DOHH2 (cell line): ENCODE results near the gene FAM3B.

ENCODE experiments used
- H3F3A ChIP-seq: fragments of 200-600 bp; sonication (generic), shearing (Covaris generic); 2 replicates; pipeline ENCODE4 v1.6.0; 2016; ENCODE audit warnings: antibody characterized with exemption, mild to moderate bottlenecking; ENCODE audit not compliant: control insufficient read depth, insufficient read depth
- H3K27ac ChIP-seq: fragments of 200-600 bp; sonication (generic); 2 replicates; pipeline ENCODE4 v1.5.1; 2014; ENCODE audit warnings: low read depth, mild to moderate bottlenecking, low read length, moderate library complexity
- H3K27me3 ChIP-seq: fragments of 200-600 bp; sonication (generic); 2 replicates; pipeline ENCODE4 v1.6.1; 2014; ENCODE audit warnings: mild to moderate bottlenecking, low read length, mixed read lengths; ENCODE audit not compliant: control insufficient read depth
- H3K36me3 ChIP-seq: fragments of 200-600 bp; sonication (generic); 2 replicates; pipeline ENCODE4 v1.6.1; 2014; ENCODE audit warnings: mild to moderate bottlenecking, low read length, moderate library complexity, mixed read lengths; ENCODE audit not compliant: control insufficient read depth
- H3K4me1 ChIP-seq: fragments of 200-600 bp; sonication (generic); 2 replicates; pipeline ENCODE4 v1.6.1; 2014; ENCODE audit warnings: mild to moderate bottlenecking, low read length, mixed read lengths; ENCODE audit not compliant: control insufficient read depth
- H3K4me2 ChIP-seq: fragments of 200-600 bp; sonication (generic); 2 replicates; pipeline ENCODE4 v1.6.0; 2014; ENCODE audit warnings: mild to moderate bottlenecking, low read length, moderate library complexity
- H3K4me3 ChIP-seq: fragments of 200-600 bp; sonication (generic); 2 replicates; pipeline ENCODE4 v1.5.1; 2014; ENCODE audit warnings: mild to moderate bottlenecking, low read length, mixed read lengths
- H3K79me2 ChIP-seq: fragments of 200-600 bp; sonication (generic); 2 replicates; pipeline ENCODE4 v1.6.1; 2014; ENCODE audit warnings: mild to moderate bottlenecking, low read length, mixed read lengths; ENCODE audit not compliant: control insufficient read depth
- H3K9me2 ChIP-seq: fragments of 200-600 bp; sonication (generic); replicated peaks from 2 replicates; pipeline ENCODE4 v1.6.1; 2014; ENCODE audit warnings: mild to moderate bottlenecking, low read length, mixed read lengths; ENCODE audit not compliant: control insufficient read depth
- H3K9me3 ChIP-seq: fragments of 200-600 bp; sonication (generic); 2 replicates; pipeline ENCODE4 v1.6.1; 2014; ENCODE audit warnings: antibody characterized with exemption, low read length, mixed read lengths; ENCODE audit not compliant: control insufficient read depth, insufficient read depth
- H4K20me1 ChIP-seq: fragments of 200-600 bp; sonication (generic); 2 replicates; pipeline ENCODE4 v1.6.0; 2014; ENCODE audit warnings: low read depth, mild to moderate bottlenecking, antibody characterized with exemption, low read length, moderate library complexity; ENCODE audit not compliant: control insufficient read depth, insufficient read depth
- EZH2phosphoT487 ChIP-seq: fragments of 200-600 bp; sonication (generic); IDR thresholded peaks from 2 replicates; pipeline ENCODE4 v1.6.1; 2017; ENCODE audit warnings: borderline replicate concordance, mild to moderate bottlenecking, antibody characterized with exemption, low read length, moderate library complexity, mixed read lengths
- TF ChIP-seq, protein P1 (sequence below): fragments of 200-600 bp; sonication (generic); IDR thresholded peaks from one replicate; pipeline ENCODE4 v1.5.1; 2014; ENCODE audit warnings: antibody characterized with exemption, mild to moderate bottlenecking, low read depth, low read length; ENCODE audit not compliant: poor library complexity, severe bottlenecking

Gene FAM3B

DNA sequence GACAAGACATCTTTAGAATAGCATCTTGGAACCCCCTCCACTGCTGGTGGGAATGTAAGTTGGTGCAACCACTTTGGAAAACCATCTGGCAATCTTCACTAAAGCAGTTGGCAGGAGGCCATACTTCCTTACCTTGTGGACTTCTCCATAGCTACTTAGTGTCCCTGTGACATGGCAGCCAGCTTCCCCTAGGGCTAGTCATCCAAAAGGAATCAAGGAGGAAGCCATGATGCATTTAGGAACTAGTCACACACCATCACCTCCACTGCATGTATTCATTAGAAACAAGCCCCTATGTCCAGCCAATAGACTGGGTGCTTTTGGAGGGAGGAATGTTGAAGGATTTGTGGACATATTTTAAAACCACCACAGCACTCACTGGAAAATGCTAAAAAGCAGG lies 65.1 kb downstream of the FAM3B start:
- Histone ChIP-seq H3K27ac (no peak overlapping the region), H3F3A (no peaks in the 10 kb centered on the region), H3K4me2 (no peak overlapping the region), H3K27me3 (no peaks in the 10 kb centered on the region), H3K79me2 (no peaks in the 10 kb centered on the region), H4K20me1 (no peaks in the 10 kb centered on the region), H3K36me3 (no peaks in the 10 kb centered on the region), H3K9me3 (no peaks in the 10 kb centered on the region), H3K9me2 (no peaks in the 10 kb centered on the region), H3K4me3 (no peak overlapping the region), H3K4me1 (no peaks in the 10 kb centered on the region)
- no peak for TF ChIP-seq EZH2phosphoT487
- TF ChIP-seq, protein P1, sequence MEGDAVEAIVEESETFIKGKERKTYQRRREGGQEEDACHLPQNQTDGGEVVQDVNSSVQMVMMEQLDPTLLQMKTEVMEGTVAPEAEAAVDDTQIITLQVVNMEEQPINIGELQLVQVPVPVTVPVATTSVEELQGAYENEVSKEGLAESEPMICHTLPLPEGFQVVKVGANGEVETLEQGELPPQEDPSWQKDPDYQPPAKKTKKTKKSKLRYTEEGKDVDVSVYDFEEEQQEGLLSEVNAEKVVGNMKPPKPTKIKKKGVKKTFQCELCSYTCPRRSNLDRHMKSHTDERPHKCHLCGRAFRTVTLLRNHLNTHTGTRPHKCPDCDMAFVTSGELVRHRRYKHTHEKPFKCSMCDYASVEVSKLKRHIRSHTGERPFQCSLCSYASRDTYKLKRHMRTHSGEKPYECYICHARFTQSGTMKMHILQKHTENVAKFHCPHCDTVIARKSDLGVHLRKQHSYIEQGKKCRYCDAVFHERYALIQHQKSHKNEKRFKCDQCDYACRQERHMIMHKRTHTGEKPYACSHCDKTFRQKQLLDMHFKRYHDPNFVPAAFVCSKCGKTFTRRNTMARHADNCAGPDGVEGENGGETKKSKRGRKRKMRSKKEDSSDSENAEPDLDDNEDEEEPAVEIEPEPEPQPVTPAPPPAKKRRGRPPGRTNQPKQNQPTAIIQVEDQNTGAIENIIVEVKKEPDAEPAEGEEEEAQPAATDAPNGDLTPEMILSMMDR: no peak

DNA sequence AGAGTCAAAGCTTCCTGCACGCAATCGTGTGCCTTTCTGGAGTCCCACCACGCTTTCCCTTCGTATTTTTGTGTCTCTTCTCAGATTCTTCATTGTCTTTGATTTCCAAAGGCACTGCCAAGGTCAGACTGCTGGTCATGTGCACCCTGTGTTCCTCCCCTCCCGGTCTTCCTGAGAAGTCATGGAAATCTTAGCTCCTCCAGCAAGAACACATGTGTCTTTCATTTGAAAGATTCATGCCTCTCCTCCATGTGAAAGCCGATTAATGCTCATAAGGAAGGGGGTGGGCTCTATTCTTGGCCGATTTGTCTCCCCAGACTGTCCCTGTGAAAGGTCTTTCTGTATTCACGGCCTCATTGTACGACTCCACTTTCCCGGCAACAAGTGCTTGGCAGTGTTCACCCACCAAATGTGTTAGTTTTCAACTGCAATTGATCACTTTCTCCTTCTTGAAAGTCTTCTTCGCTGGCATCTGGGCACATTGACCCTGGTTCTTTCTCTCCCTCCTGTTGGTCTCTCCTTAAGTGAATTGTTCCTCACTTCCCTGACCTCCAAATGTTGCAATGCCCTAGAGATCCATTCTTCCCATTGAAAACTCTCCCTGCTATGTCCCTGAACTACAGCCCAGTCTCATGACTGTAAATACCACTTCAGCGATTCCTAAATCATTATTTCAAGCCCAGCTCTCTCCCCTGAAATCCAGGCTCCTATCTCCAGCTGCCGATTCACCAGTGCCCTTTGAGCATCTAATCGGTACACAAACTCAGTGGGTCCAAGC lies 70.6 kb downstream of the FAM3B start:
- Histone ChIP-seq H3K4me3 (no peak overlapping the region), H3K27me3 (no peaks in the 10 kb centered on the region), H3F3A (no peaks in the 10 kb centered on the region), H3K4me1 (no peaks in the 10 kb centered on the region), H4K20me1 (no peaks in the 10 kb centered on the region), H3K79me2 (no peaks in the 10 kb centered on the region), H3K4me2 (no peak overlapping the region), H3K9me2 (no peaks in the 10 kb centered on the region), H3K27ac (no peak overlapping the region), H3K36me3 (no peaks in the 10 kb centered on the region), H3K9me3 (no peaks in the 10 kb centered on the region)
- TF ChIP-seq EZH2phosphoT487: no peak
- TF ChIP-seq, protein P1: no peak

DNA sequence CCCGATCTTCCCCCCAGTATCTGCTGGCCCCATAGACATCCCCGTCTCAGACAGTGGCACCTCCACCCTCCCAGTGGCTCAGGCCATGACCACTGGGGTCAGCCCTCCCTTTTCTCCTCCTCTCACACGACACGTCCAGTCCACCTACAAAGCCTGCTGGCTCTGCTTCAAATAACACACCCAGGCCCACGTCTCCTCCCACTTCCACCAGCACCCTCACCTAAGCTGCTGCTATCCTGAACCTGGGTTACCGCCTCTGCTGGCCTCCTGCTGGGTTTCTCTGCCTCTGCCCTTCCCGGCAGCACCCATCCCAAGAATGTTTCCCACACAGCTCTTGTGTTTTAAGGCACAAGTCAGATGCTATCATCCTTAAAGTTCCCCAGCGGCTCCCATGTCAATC lies 71.2 kb downstream of the FAM3B start:
- Histone ChIP-seq H3K79me2 (no peaks in the 10 kb centered on the region), H3K27me3 (no peaks in the 10 kb centered on the region), H3K9me2 (no peaks in the 10 kb centered on the region), H3K4me2 (no peak overlapping the region), H3K4me1 (no peaks in the 10 kb centered on the region), H3K36me3 (no peaks in the 10 kb centered on the region), H4K20me1 (no peaks in the 10 kb centered on the region), H3K9me3 (no peaks in the 10 kb centered on the region), H3K4me3 (no peak overlapping the region), H3K27ac (no peak overlapping the region), H3F3A (no peaks in the 10 kb centered on the region)
- TF ChIP-seq, protein P1: no peak
- TF ChIP-seq EZH2phosphoT487: no peak
